SJSA1 (cell line): ENCODE measurements around the gene SSH2. TPM values are rescaled to one million over a fixed set of nuclear protein-coding genes. Genes with fewer than 3 reads are reported as not detected.
"Not testable (repeated sequence)": the region's sequence is repeated elsewhere in the genome, so short reads cannot be mapped to it uniquely, and the experiment has no call there.

Experiments
- DNase-seq, 2 experiments: peaks; one replicate each; pipeline ENCODE4 v3.0.0-alpha.2; 2015 to 2020; ENCODE audit warnings: low spot score in 2 of 2, low read depth in 1 of 2
- H3K27ac ChIP-seq: fragments of 250-450 bp; sonication (Bioruptor Pico); 2 replicates; pipeline ENCODE4 v1.5.1; 2020; ENCODE audit warnings: mild to moderate bottlenecking, moderate library complexity
- H3K27me3 ChIP-seq: fragments of 250-450 bp; sonication (Bioruptor Pico); replicated peaks from 2 replicates; pipeline ENCODE4 v1.5.1; 2020; ENCODE audit warnings: mild to moderate bottlenecking, moderate library complexity
- H3K36me3 ChIP-seq: fragments of 250-450 bp; sonication (Bioruptor Pico); 2 replicates; pipeline ENCODE4 v1.5.1; 2020; ENCODE audit warnings: mild to moderate bottlenecking
- H3K4me1 ChIP-seq: fragments of 250-450 bp; sonication (Bioruptor Pico); replicated peaks from 2 replicates; pipeline ENCODE4 v1.6.1; 2021; ENCODE audit warnings: mild to moderate bottlenecking
- H3K4me3 ChIP-seq: fragments of 250-450 bp; sonication (Bioruptor Pico); 2 replicates; pipeline ENCODE4 v1.5.1; 2020; ENCODE audit warnings: mild to moderate bottlenecking
- H3K9me3 ChIP-seq: fragments of 250-450 bp; sonication (Bioruptor Pico); replicated peaks from 2 replicates; pipeline ENCODE4 v1.5.1; 2020; ENCODE audit warnings: mild to moderate bottlenecking
- total RNA-seq: library from RNA; depleted of rRNA; stranded (reverse); fragments of >200 nt; shearing (Covaris generic); gene quantifications from 2 replicates; pipeline ENCODE4 v1.2.3, GENCODE V29; 2014

Gene SSH2
- total RNA-seq, 1 experiment from 2014 or later: 12.9 TPM

DNA sequence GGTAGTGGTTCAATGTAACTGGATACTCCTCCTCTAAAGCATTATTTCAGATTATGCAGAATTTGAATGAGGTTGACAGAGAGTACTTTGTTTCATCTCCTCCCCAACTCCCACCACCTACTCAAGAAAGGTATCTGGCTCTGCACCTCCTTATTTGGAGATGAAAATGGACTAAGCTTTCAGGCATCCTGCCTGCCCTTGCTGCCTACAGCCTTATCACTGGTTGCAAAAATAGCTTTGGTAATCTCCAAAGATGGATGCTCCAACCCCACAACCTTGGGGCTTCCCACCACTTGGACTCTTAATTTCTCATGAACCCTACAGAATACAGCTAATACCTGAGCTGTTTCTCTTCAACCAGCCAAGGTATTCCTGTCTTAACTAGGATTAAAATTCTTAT is 262.1 kb downstream of the SSH2 start:
- H3K4me3 ChIP-seq: no peak overlapping the region

DNA sequence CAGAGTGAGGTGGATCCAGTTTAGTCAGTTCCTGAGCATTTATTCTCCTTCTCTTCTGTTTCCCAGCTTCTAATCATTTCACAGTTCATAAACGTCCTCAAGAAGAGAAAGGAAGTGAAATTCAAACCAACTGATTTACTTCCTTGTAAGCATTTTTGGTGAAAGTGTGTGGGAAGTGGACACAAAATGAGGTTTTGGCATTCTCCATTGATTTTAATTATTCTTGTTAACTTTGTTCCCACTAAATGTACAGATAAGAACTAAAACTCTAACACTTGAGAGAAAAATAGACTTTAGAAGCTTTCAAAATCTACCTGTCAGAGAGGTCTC is 264.6 kb downstream of the SSH2 start:
- DNase-seq: no peak
- H3K4me3 ChIP-seq: no peak overlapping the region
- no peaks in the 10 kb centered on the region for H3K4me1 ChIP-seq
- H3K27me3 ChIP-seq: no peaks in the 10 kb centered on the region
- H3K27ac ChIP-seq: no peak overlapping the region
- peaks cover 35% of the 10 kb centered on the region for H3K36me3 ChIP-seq
- no peaks in the 10 kb centered on the region for H3K9me3 ChIP-seq

More for the DNA sequence above, 262.1 kb downstream of the SSH2 start:
- no peak overlapping the region for H3K27ac ChIP-seq
- no peaks in the 10 kb centered on the region for H3K27me3 ChIP-seq
- no peak for DNase-seq
- H3K4me1 ChIP-seq: no peaks in the 10 kb centered on the region
- H3K9me3 ChIP-seq: no peaks in the 10 kb centered on the region
- peaks cover 44% of the 10 kb centered on the region for H3K36me3 ChIP-seq

DNA sequence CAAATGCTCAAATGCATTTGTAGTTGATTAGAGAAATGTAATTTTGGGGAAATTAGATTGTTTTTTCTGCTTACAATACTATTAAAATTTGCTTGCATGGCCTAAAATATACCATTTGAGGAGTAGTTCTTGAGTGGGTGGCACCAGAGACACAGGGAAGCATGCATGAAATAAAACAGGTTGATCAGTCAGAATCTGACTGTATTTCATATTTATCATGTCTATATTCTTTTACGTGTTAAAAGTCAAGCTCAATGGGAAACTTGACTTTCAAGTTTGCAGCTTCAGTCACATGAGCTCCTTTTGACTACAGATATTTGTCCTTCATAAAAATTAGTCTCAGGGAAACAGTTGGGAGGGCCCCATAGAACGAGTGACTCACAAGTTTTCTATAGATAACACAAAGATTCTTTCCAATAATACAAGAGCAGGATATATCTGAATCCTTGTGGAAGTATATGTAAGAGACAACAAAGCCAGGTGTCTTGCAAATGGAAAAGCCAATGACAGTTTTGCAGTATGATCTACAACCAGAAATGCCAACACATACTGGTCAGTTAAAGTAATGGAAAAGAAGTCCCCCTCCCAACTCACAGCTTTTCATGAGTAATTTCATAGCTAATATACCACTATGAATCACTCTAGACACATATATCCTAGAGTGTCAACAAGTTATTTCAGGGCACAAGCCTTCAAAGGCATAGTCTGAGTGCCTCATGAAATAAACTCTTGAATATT is 265.1 kb downstream of the SSH2 start:
- H3K27ac ChIP-seq: no peak overlapping the region
- H3K4me3 ChIP-seq: no peak overlapping the region
- no peaks in the 10 kb centered on the region for H3K9me3 ChIP-seq
- DNase-seq: no peak
- H3K4me1 ChIP-seq: no peaks in the 10 kb centered on the region
- peaks cover 29% of the 10 kb centered on the region for H3K36me3 ChIP-seq
- H3K27me3 ChIP-seq: no peaks in the 10 kb centered on the region

DNA sequence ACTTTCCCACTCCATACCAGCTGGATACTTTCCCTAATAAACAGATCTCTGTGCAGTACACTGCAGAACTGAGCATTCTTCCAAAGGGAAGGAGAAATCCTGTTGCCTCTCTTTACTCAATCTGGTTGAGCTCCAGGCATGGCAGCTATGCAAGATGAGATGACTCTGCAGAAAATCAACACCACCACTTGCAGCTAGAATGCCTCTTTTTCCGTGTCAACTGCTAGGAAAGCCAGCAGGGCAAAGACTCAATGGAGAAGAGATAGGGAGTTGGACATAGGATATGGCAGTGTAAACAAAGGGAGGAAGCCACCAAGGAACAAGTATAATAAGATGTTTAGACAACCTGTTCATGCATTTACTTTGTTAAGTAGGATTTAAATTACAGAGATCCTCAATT is 266.9 kb downstream of the SSH2 start:
- Histone ChIP-seq H3K4me1 (no peaks in the 10 kb centered on the region), H3K27me3 (no peaks in the 10 kb centered on the region), H3K36me3 (peaks cover 25% of the 10 kb centered on the region), H3K27ac (no peak overlapping the region), H3K9me3 (no peaks in the 10 kb centered on the region), H3K4me3 (no peak overlapping the region)
- no peak for DNase-seq

DNA sequence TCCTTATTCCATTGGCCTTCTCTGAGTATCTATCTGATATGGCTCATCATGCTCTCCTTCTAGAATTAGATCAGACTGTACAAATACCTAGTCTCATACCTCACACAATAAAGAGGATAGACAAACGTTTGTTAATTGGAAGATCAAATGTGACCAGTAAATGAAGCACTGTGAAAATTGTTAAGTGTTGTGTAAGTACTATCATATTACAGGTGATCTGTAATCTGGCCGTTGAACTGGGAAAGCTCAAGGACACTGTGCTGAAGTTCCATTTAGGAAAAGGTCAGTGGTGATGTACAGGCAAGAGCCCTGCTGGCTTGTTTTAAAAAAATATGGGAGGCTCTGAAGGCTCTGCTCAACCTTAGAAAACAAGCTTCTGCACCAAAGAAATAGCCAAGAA is 268.8 kb downstream of the SSH2 start:
- no peak overlapping the region for H3K4me3 ChIP-seq
- H3K27ac ChIP-seq: no peak overlapping the region
- H3K4me1 ChIP-seq: no peaks in the 10 kb centered on the region
- H3K9me3 ChIP-seq: no peaks in the 10 kb centered on the region
- DNase-seq: no peak
- H3K36me3 ChIP-seq: peaks cover 21% of the 10 kb centered on the region
- no peaks in the 10 kb centered on the region for H3K27me3 ChIP-seq

DNA sequence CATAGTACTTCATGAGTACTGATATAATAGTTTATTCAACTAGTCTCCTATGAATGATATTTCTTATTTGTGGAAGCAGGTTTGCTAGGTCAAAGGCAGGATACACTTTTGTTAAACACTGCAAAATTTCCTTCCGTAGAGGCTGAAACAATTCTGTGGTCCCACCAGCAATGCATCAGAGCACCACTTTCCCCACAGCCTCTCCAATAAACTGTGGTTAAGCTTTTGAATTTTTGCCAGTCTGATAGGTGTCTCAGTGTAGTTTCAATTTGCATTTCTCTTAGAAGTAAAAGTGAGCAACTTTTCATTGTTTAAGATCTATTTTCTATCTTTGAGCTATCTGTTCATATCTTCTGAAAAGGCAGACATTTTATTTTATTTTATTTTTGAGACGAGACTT is 270.9 kb downstream of the SSH2 start:
- DNase-seq: no peak
- H3K4me3 ChIP-seq: no peak overlapping the region
- H3K9me3 ChIP-seq: no peaks in the 10 kb centered on the region
- peaks cover 15% of the 10 kb centered on the region; the same call in 1 of the 2 replicates for H3K36me3 ChIP-seq
- H3K27ac ChIP-seq: no peak overlapping the region
- H3K4me1 ChIP-seq: no peaks in the 10 kb centered on the region
- H3K27me3 ChIP-seq: no peaks in the 10 kb centered on the region

DNA sequence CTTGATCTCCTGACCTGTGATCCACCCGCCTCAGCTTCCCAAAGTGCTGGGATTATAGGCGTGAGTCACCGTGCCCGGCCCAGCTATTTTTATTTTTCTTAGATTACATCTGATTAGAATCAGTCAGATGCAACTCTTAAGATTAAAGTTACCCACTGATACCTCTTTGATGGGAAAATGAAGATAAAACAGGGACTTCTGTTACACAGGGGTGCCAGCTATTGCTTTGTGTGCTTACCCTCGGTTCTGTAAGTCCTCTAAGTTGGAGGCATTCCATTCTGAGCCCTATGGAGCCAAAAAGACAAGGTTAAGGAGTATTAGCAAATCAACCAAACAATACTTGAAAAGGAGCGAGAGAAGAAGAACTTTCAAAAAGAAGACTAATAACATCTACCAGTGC is 274.7 kb downstream of the SSH2 start:
- peaks cover 20% of the 10 kb centered on the region; the same call in 1 of the 2 replicates for H3K36me3 ChIP-seq
- H3K4me3 ChIP-seq: no peak overlapping the region
- no peak for DNase-seq

DNA sequence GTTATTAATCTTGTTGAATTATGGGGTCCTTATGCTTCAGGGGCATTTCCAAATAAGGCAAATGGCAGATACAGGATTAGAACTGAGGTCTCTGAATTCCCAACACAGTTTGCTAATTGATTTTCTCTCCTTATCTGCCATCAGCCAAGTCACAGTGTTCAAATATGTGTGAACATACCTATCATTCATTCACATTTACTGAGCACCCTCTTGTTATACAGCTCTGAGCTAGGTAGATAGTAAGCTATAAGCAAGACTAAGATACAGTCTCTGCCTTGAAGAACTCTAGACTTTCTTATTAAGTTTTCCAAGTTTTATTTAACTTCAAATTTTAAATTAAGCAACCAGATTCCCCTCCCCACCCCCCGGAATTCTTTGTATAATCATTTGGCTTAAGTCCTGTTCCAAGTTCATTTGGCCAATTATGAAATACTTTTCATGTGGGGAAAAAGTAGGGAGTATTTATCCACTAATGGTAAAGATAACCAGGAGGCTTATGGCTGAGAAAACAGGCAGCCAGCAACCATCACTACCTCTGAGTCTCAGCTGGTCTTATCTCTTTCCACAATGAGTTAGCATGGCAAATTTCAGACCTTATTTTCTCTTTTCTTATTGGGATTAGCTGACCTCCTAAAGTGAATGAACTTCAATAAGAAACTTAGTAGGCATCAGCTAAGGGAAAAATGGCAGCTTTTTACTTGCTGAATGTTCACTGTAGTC is 275.9 kb downstream of the SSH2 start:
- H3K4me1 ChIP-seq: no peaks in the 10 kb centered on the region
- no peaks in the 10 kb centered on the region for H3K27me3 ChIP-seq
- H3K36me3 ChIP-seq: peaks cover 20% of the 10 kb centered on the region; the same call in 1 of the 2 replicates
- no peak overlapping the region for H3K27ac ChIP-seq
- no peak overlapping the region for H3K4me3 ChIP-seq
- DNase-seq: no peak
- H3K9me3 ChIP-seq: no peaks in the 10 kb centered on the region

More for the DNA sequence above, 274.7 kb downstream of the SSH2 start:
- H3K4me1 ChIP-seq: no peaks in the 10 kb centered on the region
- H3K27ac ChIP-seq: no peak overlapping the region
- no peaks in the 10 kb centered on the region for H3K9me3 ChIP-seq
- no peaks in the 10 kb centered on the region for H3K27me3 ChIP-seq

DNA sequence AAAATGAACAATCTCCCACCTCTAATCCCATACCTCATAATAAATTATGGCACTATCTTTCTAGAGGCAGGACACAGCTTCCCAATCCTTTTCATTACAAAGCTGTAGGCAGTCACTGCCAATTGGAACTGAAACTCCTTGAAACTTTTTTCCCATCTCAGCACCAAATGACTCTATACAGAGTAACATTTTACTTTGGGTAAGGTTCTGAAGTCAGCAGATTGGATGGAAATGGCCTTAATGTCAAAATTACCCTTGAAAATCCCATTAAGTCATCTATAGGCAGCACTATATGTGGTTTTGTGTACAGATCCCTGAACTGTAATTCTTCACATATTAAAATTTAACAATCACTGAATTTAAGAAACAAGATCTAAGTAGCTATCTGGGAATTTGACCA is 277.1 kb downstream of the SSH2 start:
- Histone ChIP-seq H3K36me3 (peaks cover 26% of the 10 kb centered on the region; the same call in 1 of the 2 replicates), H3K27ac (no peak overlapping the region), H3K27me3 (no peaks in the 10 kb centered on the region), H3K4me3 (no peak overlapping the region), H3K4me1 (no peaks in the 10 kb centered on the region), H3K9me3 (no peaks in the 10 kb centered on the region)
- no peak for DNase-seq

DNA sequence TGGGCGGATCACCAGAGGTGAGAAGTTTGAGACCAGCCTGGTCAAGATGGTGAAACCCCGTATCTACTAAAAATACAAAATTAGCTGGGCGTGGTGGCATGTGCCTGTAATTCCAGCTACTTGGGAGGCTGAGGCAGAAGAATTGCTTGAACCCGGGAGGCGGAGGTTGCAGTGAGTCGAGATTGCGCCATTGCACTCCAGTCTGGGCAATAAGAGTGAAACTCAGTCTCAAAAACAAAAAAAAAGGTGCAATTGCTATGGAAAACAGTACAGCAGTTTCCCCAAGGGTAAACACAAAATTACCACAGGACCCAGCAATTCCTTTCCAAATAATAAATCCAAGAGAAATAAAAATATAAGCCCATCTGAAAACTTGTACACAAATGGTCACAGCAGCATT is 278.1 kb downstream of the SSH2 start:
- H3K36me3 ChIP-seq: peaks cover 29% of the 10 kb centered on the region; the same call in 1 of the 2 replicates
- not testable (repeated sequence) for H3K27ac ChIP-seq, H3K27me3 ChIP-seq, H3K4me3 ChIP-seq, H3K4me1 ChIP-seq, H3K9me3 ChIP-seq, DNase-seq

DNA sequence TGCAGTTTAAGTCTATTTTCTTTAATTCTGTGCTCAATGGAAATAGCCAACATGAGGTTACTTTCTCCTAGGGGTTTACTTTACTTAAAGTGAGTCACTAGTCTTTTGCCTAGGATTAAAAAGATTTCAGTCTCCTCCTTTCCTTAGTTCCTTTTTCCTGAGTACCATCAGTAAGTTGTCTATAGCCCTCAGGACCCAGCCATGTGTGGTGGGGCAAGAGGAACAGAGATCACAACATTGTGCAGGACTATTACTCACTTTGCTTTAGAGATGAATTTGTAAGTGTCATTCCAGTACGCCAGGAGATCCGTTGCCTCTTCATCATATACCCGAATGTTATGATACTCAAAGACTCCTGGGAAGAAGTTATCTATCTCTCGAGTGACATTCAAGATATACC is 279.6 kb downstream of the SSH2 start:
- Histone ChIP-seq H3K4me3 (no peak overlapping the region), H3K27ac (no peak overlapping the region), H3K9me3 (no peaks in the 10 kb centered on the region), H3K36me3 (peaks cover 25% of the 10 kb centered on the region; the same call in 1 of the 2 replicates), H3K27me3 (no peaks in the 10 kb centered on the region), H3K4me1 (no peaks in the 10 kb centered on the region)
- no peak for DNase-seq

DNA sequence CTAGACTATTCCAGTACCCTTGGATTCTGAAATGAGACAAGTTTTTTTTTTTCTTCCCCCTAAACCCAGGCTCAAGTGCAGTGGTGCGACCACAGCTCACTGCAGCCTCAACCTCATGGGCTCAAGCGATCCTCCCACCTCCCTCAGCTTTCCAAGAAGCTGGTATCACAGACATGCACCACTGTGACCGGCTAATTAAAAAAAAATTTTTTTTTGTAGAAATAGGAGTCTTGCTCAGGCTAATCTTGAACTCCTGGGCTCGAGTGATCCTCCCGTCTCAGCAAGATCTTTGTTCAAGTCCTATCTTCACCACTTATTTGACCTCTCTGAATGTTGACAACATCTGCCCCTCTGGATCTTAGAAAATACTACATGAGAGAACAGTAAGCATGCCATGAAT is 280.7 kb downstream of the SSH2 start:
- Histone ChIP-seq H3K27me3 (no peaks in the 10 kb centered on the region), H3K4me1 (no peaks in the 10 kb centered on the region), H3K27ac (no peak overlapping the region), H3K36me3 (peaks cover 28% of the 10 kb centered on the region; the same call in 1 of the 2 replicates), H3K4me3 (no peak overlapping the region), H3K9me3 (no peaks in the 10 kb centered on the region)
- no peak for DNase-seq

DNA sequence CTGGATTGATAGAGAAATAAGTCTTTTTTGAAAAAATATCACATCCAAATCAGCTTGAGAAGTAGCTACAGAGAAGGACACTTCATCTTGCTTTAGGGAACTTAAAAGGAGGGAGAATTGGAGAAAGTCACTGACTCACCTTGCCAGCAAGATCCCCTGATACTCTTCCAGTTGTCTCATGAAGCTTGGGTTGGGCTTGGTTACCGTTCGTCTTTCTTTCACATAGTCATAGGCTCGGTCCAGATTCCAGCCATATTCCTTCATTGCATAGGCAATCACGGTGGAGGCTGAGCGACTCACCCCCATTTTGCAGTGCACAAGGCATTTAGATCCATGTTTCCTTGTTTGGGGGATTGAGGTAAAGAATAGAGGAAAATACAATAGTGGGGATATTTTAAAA is 282.0 kb downstream of the SSH2 start:
- Histone ChIP-seq H3K27me3 (no peaks in the 10 kb centered on the region), H3K27ac (no peak overlapping the region), H3K4me3 (no peak overlapping the region), H3K9me3 (no peaks in the 10 kb centered on the region), H3K36me3 (peaks cover 26% of the 10 kb centered on the region; the same call in 1 of the 2 replicates), H3K4me1 (peaks cover 6% of the 10 kb centered on the region)
- no peak for DNase-seq

DNA sequence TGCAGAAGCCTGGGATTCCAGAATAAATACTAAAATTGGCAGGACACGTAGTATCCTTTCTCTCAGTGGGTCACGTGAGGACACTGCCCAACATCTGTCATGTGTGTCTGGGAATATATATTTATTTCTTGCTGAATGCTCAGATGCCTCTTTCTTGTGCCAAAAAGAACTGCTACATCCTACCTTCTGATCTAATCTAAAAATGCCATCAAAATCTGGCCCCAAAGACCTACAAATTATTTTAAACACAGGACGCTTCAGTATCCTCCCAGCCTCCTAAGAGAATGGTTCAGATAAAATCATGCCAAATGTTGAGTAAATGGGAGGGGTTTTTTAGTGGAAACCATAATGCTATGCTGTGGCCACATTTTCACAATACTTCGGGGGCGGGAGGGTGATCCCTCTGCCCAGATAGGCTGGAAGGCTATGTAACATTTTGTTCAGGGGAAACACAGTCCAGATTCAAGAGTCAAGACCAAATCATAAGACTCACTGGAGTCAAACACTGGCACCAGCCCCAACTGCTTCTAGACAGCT is 284.4 kb downstream of the SSH2 start:
- DNase-seq: no peak
- Histone ChIP-seq H3K4me1 (peaks cover 16% of the 10 kb centered on the region), H3K27me3 (no peaks in the 10 kb centered on the region), H3K9me3 (no peaks in the 10 kb centered on the region), H3K4me3 (no peak overlapping the region), H3K27ac (no peak overlapping the region), H3K36me3 (peaks cover 23% of the 10 kb centered on the region; the same call in 1 of the 2 replicates)
